Measurements from ENCODE around the gene CREBBP.
"Not testable (repeated sequence)": the region's sequence is repeated elsewhere in the genome, so short reads cannot be mapped to it uniquely, and the experiment has no call there.

Gene CREBBP

DNA sequence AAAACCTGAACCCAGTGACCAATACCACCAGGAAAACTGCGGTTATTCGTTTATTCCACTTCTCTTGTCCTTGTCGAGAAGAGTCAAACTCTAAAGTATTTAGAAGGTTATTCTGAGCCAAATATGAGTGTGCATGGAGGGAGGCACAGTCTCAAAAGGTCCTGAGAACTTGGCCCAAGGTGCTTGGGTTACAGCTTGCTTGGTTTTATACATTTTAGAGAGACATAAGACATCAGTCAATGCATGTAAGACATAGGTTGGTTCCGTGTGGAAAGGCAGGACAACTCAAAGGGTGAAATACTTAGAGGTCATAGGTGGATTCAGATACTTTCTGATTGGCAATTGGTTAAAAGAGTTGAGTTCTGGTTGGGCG is 162.5 kb downstream of the CREBBP start:
- H3K4me3 ChIP-seq (ENCODE audit: low read depth, low read length) = peak overlapping the region; percentile 74
- no peaks in the 10 kb centered on the region for H3K9me3 ChIP-seq (ENCODE audit: control insufficient read depth, low read length)
- H3K9ac ChIP-seq = peak overlapping the region; percentile 94
- peak overlapping the region; percentile 100 for H2AFZ ChIP-seq
- no peaks in the 10 kb centered on the region for H3K36me3 ChIP-seq (ENCODE audit: control insufficient read depth, insufficient read depth, low read length)
- peak overlapping the region; percentile 94 for H3K4me2 ChIP-seq (ENCODE audit: low read length)
- peaks cover 7% of the 10 kb centered on the region for H3K4me1 ChIP-seq
- TF ChIP-seq, protein P1, sequence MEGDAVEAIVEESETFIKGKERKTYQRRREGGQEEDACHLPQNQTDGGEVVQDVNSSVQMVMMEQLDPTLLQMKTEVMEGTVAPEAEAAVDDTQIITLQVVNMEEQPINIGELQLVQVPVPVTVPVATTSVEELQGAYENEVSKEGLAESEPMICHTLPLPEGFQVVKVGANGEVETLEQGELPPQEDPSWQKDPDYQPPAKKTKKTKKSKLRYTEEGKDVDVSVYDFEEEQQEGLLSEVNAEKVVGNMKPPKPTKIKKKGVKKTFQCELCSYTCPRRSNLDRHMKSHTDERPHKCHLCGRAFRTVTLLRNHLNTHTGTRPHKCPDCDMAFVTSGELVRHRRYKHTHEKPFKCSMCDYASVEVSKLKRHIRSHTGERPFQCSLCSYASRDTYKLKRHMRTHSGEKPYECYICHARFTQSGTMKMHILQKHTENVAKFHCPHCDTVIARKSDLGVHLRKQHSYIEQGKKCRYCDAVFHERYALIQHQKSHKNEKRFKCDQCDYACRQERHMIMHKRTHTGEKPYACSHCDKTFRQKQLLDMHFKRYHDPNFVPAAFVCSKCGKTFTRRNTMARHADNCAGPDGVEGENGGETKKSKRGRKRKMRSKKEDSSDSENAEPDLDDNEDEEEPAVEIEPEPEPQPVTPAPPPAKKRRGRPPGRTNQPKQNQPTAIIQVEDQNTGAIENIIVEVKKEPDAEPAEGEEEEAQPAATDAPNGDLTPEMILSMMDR (IDR thresholded peaks at IDR 0.05) = no peak
- H3K27me3 ChIP-seq (ENCODE audit: control insufficient read depth, insufficient read depth, low read length) = no peaks in the 10 kb centered on the region
- peak overlapping the region; percentile 93 for H3K27ac ChIP-seq
- peaks cover 11% of the 10 kb centered on the region for H3K79me2 ChIP-seq

- peaks cover 11% of the 10 kb centered on the region for H3K79me2 ChIP-seq
- TF ChIP-seq, protein P1 (IDR thresholded peaks at IDR 0.05) = peak; percentile 13
- H3K9me3 ChIP-seq (ENCODE audit: control insufficient read depth, low read length) = no peaks in the 10 kb centered on the region
- H3K4me1 ChIP-seq = peaks cover 7% of the 10 kb centered on the region
- H3K36me3 ChIP-seq (ENCODE audit: control insufficient read depth, insufficient read depth, low read length) = no peaks in the 10 kb centered on the region
- peak within 1 kb of the TSS; percentile 100 for H2AFZ ChIP-seq
- peak within 1 kb of the TSS; percentile 94 for H3K9ac ChIP-seq
- H3K27ac ChIP-seq = peak within 1 kb of the TSS; percentile 93
- peak within 1 kb of the TSS; percentile 94 for H3K4me2 ChIP-seq (ENCODE audit: low read length)
- peak within 1 kb of the TSS; percentile 74 for H3K4me3 ChIP-seq (ENCODE audit: low read depth, low read length)
- no peaks in the 10 kb centered on the region for H3K27me3 ChIP-seq (ENCODE audit: control insufficient read depth, insufficient read depth, low read length)
Observed at GRCh38 chr16:3717235-3718018, 163.1 kb downstream of the CREBBP start, which contains the start of gene TRAP1. TRAP1 (minus strand) TSS chr16:3717524; CDS start chr16:3717508, 16 bp downstream.

- peaks cover 7% of the 10 kb centered on the region for H3K4me1 ChIP-seq
- peak overlapping the region; percentile 100 for H2AFZ ChIP-seq
- peak overlapping the region; percentile 73 for H3K9ac ChIP-seq
- H3K36me3 ChIP-seq (ENCODE audit: control insufficient read depth, insufficient read depth, low read length) = no peaks in the 10 kb centered on the region
- H3K79me2 ChIP-seq = peaks cover 11% of the 10 kb centered on the region
- H3K9me3 ChIP-seq (ENCODE audit: control insufficient read depth, low read length) = no peaks in the 10 kb centered on the region
- no peaks in the 10 kb centered on the region for H3K27me3 ChIP-seq (ENCODE audit: control insufficient read depth, insufficient read depth, low read length)
- TF ChIP-seq, protein P1 (IDR thresholded peaks at IDR 0.05) = no peak
- H3K4me2 ChIP-seq (ENCODE audit: low read length) = peak overlapping the region; percentile 94
- peak overlapping the region; percentile 93 for H3K27ac ChIP-seq
- H3K4me3 ChIP-seq (ENCODE audit: low read depth, low read length) = peak overlapping the region; percentile 74
Observed at GRCh38 chr16:3716831-3717234, 163.7 kb downstream of the CREBBP start.

GRCh38 chr16:3715430-3715829 is 165.1 kb downstream of the CREBBP start:
- H3K79me2 ChIP-seq = peaks cover 11% of the 10 kb centered on the region
- no peaks in the 10 kb centered on the region for H3K27me3 ChIP-seq (ENCODE audit: control insufficient read depth, insufficient read depth, low read length)
- H3K9me3 ChIP-seq (ENCODE audit: control insufficient read depth, low read length) = no peaks in the 10 kb centered on the region
- H3K4me2 ChIP-seq (ENCODE audit: low read length) = no peak overlapping the region
- peaks cover 7% of the 10 kb centered on the region for H3K4me1 ChIP-seq
- no peak overlapping the region for H3K27ac ChIP-seq
- no peaks in the 10 kb centered on the region for H3K36me3 ChIP-seq (ENCODE audit: control insufficient read depth, insufficient read depth, low read length)
- TF ChIP-seq, protein P1 (IDR thresholded peaks at IDR 0.05) = no peak
- no peak overlapping the region for H2AFZ ChIP-seq
- no peak overlapping the region for H3K4me3 ChIP-seq (ENCODE audit: low read depth, low read length)
- no peak overlapping the region for H3K9ac ChIP-seq

GRCh38 chr16:3714378-3714777 is 166.1 kb downstream of the CREBBP start:
- H3K4me2 ChIP-seq (ENCODE audit: low read length); H3K27ac ChIP-seq; H3K4me3 ChIP-seq (ENCODE audit: low read depth, low read length); H3K9ac ChIP-seq; H3K27me3 ChIP-seq (ENCODE audit: control insufficient read depth, insufficient read depth, low read length); H2AFZ ChIP-seq; H3K4me1 ChIP-seq; H3K9me3 ChIP-seq (ENCODE audit: control insufficient read depth, low read length); H3K36me3 ChIP-seq (ENCODE audit: control insufficient read depth, insufficient read depth, low read length): not testable (repeated sequence)
- peaks cover 13% of the 10 kb centered on the region for H3K79me2 ChIP-seq
